Mesenchymal stem cell (in vitro differentiated cells and primary cell): ENCODE measurements around the gene PADI1.
A peak's percentile ranks its signal among the peaks of the same experiment; 100 is the strongest.

Source experiments
- DNase-seq: peaks from one replicate; pipeline ENCODE4 v3.0.0-alpha.2; 2013
- H2AFZ ChIP-seq: one replicate; pipeline ENCODE4 v1.6.1; 2013; ENCODE audit warnings: low read depth, mild to moderate bottlenecking, control low read depth, inconsistent platforms, low read length, moderate library complexity
- H2AK5ac ChIP-seq: 2 replicates; pipeline ENCODE4 v1.6.1; 2013; ENCODE audit warnings: low read length, moderate library complexity, mild to moderate bottlenecking, inconsistent platforms; ENCODE audit not compliant: severe bottlenecking
- H2BK120ac ChIP-seq: one replicate; pipeline ENCODE4 v1.6.1; 2013; ENCODE audit warnings: low read depth, mild to moderate bottlenecking, inconsistent platforms, low read length, moderate library complexity
- H2BK12ac ChIP-seq, 2 experiments: one replicate each; pipeline ENCODE4 v1.6.1; 2013; ENCODE audit warnings: inconsistent platforms in 2 of 2, low read length in 2 of 2, mild to moderate bottlenecking in 2 of 2, moderate library complexity in 2 of 2, control low read depth in 1 of 2
- H2BK15ac ChIP-seq: one replicate; pipeline ENCODE4 v1.6.1; 2013; ENCODE audit warnings: mild to moderate bottlenecking, low read depth, inconsistent platforms; ENCODE audit not compliant: poor library complexity, severe bottlenecking
- H2BK5ac ChIP-seq: 2 replicates; pipeline ENCODE4 v1.6.1; 2013; ENCODE audit warnings: low read depth, mild to moderate bottlenecking, low read length, control low read depth, inconsistent platforms; ENCODE audit not compliant: poor library complexity, severe bottlenecking
- H3K14ac ChIP-seq, 2 experiments: one replicate each; pipeline ENCODE4 v1.6.1; 2013; ENCODE audit warnings: inconsistent platforms in 2 of 2, low read length in 2 of 2, control low read depth in 1 of 2, mild to moderate bottlenecking in 1 of 2, moderate library complexity in 1 of 2
- H3K18ac ChIP-seq, 2 experiments: one replicate each; pipeline ENCODE4 v1.6.1; 2013; ENCODE audit warnings: inconsistent platforms in 2 of 2, low read length in 2 of 2, control low read depth in 1 of 2, low read depth in 1 of 2, mild to moderate bottlenecking in 1 of 2
- H3K23ac ChIP-seq, 2 experiments: one replicate each; pipeline ENCODE4 v1.6.1; 2013; ENCODE audit warnings: inconsistent platforms in 2 of 2, low read length in 2 of 2, mild to moderate bottlenecking in 2 of 2, moderate library complexity in 2 of 2, control low read depth in 1 of 2
- H3K27ac ChIP-seq: 2 replicates; pipeline ENCODE4 v1.5.1; 2013; ENCODE audit warnings: mild to moderate bottlenecking, moderate library complexity, low read length, control low read depth, inconsistent platforms; ENCODE audit not compliant: poor library complexity, severe bottlenecking
- H3K27me3 ChIP-seq, 2 experiments: 2 replicates each; pipeline versions ENCODE4 v1.6.1 to v1.7.0; 2013; ENCODE audit warnings: low read length in 2 of 2, mild to moderate bottlenecking in 2 of 2, moderate library complexity in 2 of 2, control low read depth in 1 of 2, inconsistent platforms in 1 of 2; ENCODE audit not compliant: control insufficient read depth in 1 of 2, insufficient read depth in 1 of 2
- H3K36me3 ChIP-seq, 2 experiments: 2 replicates each; pipeline versions ENCODE4 v1.6.1 to v1.7.0; 2013; ENCODE audit warnings: low read length in 2 of 2, control low read depth in 1 of 2, inconsistent platforms in 1 of 2, low read depth in 1 of 2, mild to moderate bottlenecking in 1 of 2; ENCODE audit not compliant: insufficient read depth in 2 of 2, control insufficient read depth in 1 of 2
- H3K4ac ChIP-seq, 2 experiments: one replicate each; pipeline ENCODE4 v1.6.1; 2013; ENCODE audit warnings: inconsistent platforms in 2 of 2, low read length in 2 of 2, mild to moderate bottlenecking in 2 of 2, moderate library complexity in 2 of 2, control low read depth in 1 of 2, low read depth in 1 of 2
- H3K4me1 ChIP-seq: 2 replicates; pipeline ENCODE4 v1.6.1; 2013; ENCODE audit warnings: low read depth, low read length, control low read depth; ENCODE audit not compliant: control insufficient read depth, insufficient read depth
- H3K4me2 ChIP-seq: 2 replicates; pipeline ENCODE4 v1.6.1; 2013; ENCODE audit warnings: low read length, mild to moderate bottlenecking, inconsistent platforms; ENCODE audit not compliant: poor library complexity, severe bottlenecking
- H3K4me3 ChIP-seq, 2 experiments: 2 replicates each; pipeline versions ENCODE4 v1.5.1 to v1.7.0; 2013; ENCODE audit warnings: low read length in 2 of 2, mild to moderate bottlenecking in 2 of 2, control low read depth in 1 of 2, low read depth in 1 of 2; ENCODE audit not compliant: insufficient read depth in 1 of 2
- H3K79me1 ChIP-seq: replicated peaks from 2 replicates; pipeline ENCODE4 v1.6.1; 2013; ENCODE audit warnings: mild to moderate bottlenecking, control low read depth, low read length, inconsistent platforms; ENCODE audit not compliant: poor library complexity, severe bottlenecking
- H3K9ac ChIP-seq: 2 replicates; pipeline ENCODE4 v1.7.0; 2013; ENCODE audit warnings: mild to moderate bottlenecking, low read length, moderate library complexity
- H3K9me3 ChIP-seq: 2 replicates; pipeline ENCODE4 v1.7.0; 2013; ENCODE audit warnings: mild to moderate bottlenecking, low read length; ENCODE audit not compliant: control insufficient read depth
- H4K8ac ChIP-seq: one replicate; pipeline ENCODE4 v1.6.1; 2013; ENCODE audit warnings: inconsistent platforms, mild to moderate bottlenecking, low read length, moderate library complexity
- H4K91ac ChIP-seq: one replicate; pipeline ENCODE4 v1.6.1; 2013; ENCODE audit warnings: mild to moderate bottlenecking, low read length, inconsistent platforms
- WGBS: methylation state at CpG from one replicate; pipeline ENCODE4 v1.1.7; 2013; ENCODE audit warnings: mixed read lengths; 5-methylcytosine and 5-hydroxymethylcytosine counted together

PADI1 gene

DNA sequence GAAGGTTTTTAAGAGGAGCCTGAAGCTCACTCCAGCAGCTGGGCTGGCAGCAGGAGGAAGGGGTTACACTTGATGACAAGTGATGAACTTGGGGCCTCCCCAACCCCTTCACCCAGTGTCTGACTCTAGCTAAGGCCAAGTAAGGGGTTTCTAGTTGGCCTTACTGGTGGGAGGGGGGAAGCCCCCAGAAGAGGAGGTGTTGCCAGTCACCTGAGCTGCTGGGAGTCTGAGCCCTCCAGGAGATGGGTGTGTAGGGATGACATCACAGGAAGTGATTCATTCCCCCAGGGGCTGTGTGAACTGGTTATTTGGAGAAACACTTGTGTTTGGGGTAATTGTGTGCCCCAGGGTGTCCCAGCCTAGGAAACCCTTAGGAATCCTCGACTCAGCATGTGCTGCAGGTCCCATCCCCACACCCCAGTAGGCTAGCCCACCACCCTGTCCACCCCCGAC is 3.1 kb downstream of the PADI1 start:
- peak; percentile 75 for DNase-seq
- no peak overlapping the region for H3K4me3 ChIP-seq
- peak overlapping the region; percentile 17 for H3K27ac ChIP-seq
- 31% methylated on average over 2 of the region's 2 CpGs for WGBS
- H3K14ac ChIP-seq, result peak overlapping the region in 1 of 2 experiments; percentile 11
- no peak overlapping the region for H3K9ac ChIP-seq
- no peaks in the 10 kb centered on the region for H3K79me1 ChIP-seq
- H3K36me3 ChIP-seq, result no peaks in the 10 kb centered on the region
- H2BK12ac ChIP-seq, result peak overlapping the region; percentile 15 to 91
- no peak overlapping the region for H3K23ac ChIP-seq
- H3K4me2 ChIP-seq, result no peak overlapping the region
- peak overlapping the region; percentile 40 to 89 for H3K18ac ChIP-seq
- H3K4me1 ChIP-seq, result peaks cover 49% of the 10 kb centered on the region
- peak overlapping the region; percentile 49 to 58 for H3K4ac ChIP-seq
- no peak overlapping the region for H2AFZ ChIP-seq
- no peaks in the 10 kb centered on the region for H3K9me3 ChIP-seq
- peak overlapping the region; percentile 63 for H2AK5ac ChIP-seq
- peak overlapping the region; percentile 5 for H4K91ac ChIP-seq
- no peak overlapping the region for H4K8ac ChIP-seq
- no peak overlapping the region for H2BK120ac ChIP-seq
- peaks cover 0 to 79% of the 10 kb centered on the region in 2 experiments for H3K27me3 ChIP-seq
- H2BK15ac ChIP-seq, result peak overlapping the region; percentile 50
- H2BK5ac ChIP-seq, result no peak overlapping the region

DNA sequence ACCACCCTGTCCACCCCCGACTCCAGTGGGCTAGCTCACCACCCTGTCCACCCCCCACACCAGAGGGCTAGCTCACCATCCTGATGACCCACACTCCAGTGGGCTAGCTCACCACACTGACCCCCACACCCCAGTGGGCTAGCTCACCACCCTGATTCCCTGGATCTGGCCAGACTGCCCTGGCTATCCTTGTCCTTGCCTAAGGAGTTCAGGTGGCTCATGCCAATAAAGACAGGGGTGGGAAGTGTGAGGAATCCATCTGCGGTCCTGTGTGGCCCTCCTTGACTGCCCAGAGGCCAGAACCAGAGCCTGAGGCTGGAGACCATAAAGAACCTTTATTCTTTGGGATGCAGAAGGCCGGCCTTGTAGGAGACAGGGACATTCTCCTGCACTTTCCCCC is 3.6 kb downstream of the PADI1 start:
- Histone ChIP-seq H2BK12ac (peak overlapping the region; percentile 14 to 91), H3K79me1 (no peaks in the 10 kb centered on the region), H4K8ac (no peak overlapping the region), H3K14ac (no peak overlapping the region), H3K4me3 (no peak overlapping the region), H3K27ac (peak overlapping the region; percentile 46), H3K4ac (peak overlapping the region in 1 of 2 experiments; percentile 39), H3K36me3 (no peaks in the 10 kb centered on the region), H2AK5ac (peak overlapping the region; percentile 63), H2BK5ac (peak overlapping the region; percentile 15), H3K4me1 (peaks cover 52% of the 10 kb centered on the region), H3K27me3 (peaks cover 0 to 79% of the 10 kb centered on the region in 2 experiments), H3K18ac (peak overlapping the region in 1 of 2 experiments; percentile 89), H4K91ac (peak overlapping the region; percentile 5), H3K4me2 (no peak overlapping the region), H3K9ac (no peak overlapping the region), H3K23ac (no peak overlapping the region), H2BK15ac (peak overlapping the region; percentile 50), H2BK120ac (no peak overlapping the region), H2AFZ (no peak overlapping the region), H3K9me3 (no peaks in the 10 kb centered on the region)
- WGBS, result 90% methylated on average over 3 of the region's 3 CpGs
- DNase-seq, result no peak

GRCh38 chr1:17209430-17209829 is 4.5 kb downstream of the PADI1 start:
- Histone ChIP-seq H2BK12ac (peak overlapping the region in 1 of 2 experiments; percentile 67), H3K79me1 (no peaks in the 10 kb centered on the region), H2BK120ac (no peak overlapping the region), H2BK5ac (peak overlapping the region; percentile 80), H3K4ac (no peak overlapping the region), H3K4me2 (no peak overlapping the region), H2AFZ (no peak overlapping the region), H3K36me3 (no peaks in the 10 kb centered on the region), H3K27ac (peak overlapping the region; percentile 46), H3K18ac (peak overlapping the region in 1 of 2 experiments; percentile 17), H2AK5ac (peak overlapping the region; percentile 19), H2BK15ac (no peak overlapping the region), H3K4me3 (no peak overlapping the region), H3K14ac (peak overlapping the region in 1 of 2 experiments; percentile 22), H4K8ac (peak overlapping the region; percentile 79), H3K4me1 (peaks cover 56% of the 10 kb centered on the region), H3K27me3 (peaks cover 0 to 79% of the 10 kb centered on the region in 2 experiments), H3K23ac (no peak overlapping the region), H3K9ac (no peak overlapping the region), H3K9me3 (no peaks in the 10 kb centered on the region), H4K91ac (no peak overlapping the region)
- WGBS, result 10% methylated on average over 3 of the region's 5 CpGs
- DNase-seq, result no peak

DNA sequence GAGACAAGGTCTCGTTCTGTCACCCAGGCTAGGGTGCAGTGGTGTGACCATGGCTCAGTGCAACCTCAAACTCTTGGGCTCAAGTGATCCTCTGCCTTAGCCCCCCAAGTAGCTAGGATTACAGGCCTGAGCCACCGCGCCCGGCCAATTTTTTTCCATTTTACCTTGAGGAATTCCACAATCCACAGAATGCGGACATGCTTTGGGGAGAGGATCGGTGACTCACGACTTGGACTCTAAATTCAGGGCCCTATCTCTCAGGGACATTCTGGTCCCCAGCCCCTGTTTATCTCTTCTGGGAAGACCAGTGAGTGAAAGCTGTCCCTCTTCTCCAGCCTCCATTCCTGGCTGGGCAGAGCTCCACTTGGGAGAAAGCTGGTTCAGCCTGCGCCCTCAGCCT is 5.2 kb downstream of the PADI1 start:
- Histone ChIP-seq H3K36me3 (no peaks in the 10 kb centered on the region), H4K91ac (peak overlapping the region; percentile 44), H3K27me3 (peaks cover 0 to 80% of the 10 kb centered on the region in 2 experiments), H3K4me1 (peaks cover 64% of the 10 kb centered on the region), H3K18ac (peak overlapping the region; percentile 25 to 50), H3K27ac (peak overlapping the region; percentile 13), H3K4me2 (no peak overlapping the region), H2BK15ac (no peak overlapping the region), H2BK5ac (no peak overlapping the region), H2AK5ac (peak overlapping the region; percentile 46), H3K9me3 (no peaks in the 10 kb centered on the region), H3K4ac (peak overlapping the region in 1 of 2 experiments; percentile 17), H3K9ac (no peak overlapping the region), H3K23ac (no peak overlapping the region), H2BK120ac (no peak overlapping the region), H2AFZ (no peak overlapping the region), H4K8ac (no peak overlapping the region), H2BK12ac (peak overlapping the region; percentile 33 to 60), H3K14ac (no peak overlapping the region), H3K79me1 (no peaks in the 10 kb centered on the region), H3K4me3 (no peak overlapping the region)
- WGBS, result 89% methylated on average over 8 of the region's 8 CpGs
- DNase-seq, result no peak
